Tracheal epithelial cell (primary cell): ENCODE measurements around the gene TMEM72. TPM values are rescaled to one million over a fixed set of nuclear protein-coding genes. Genes with fewer than 3 reads are reported as not detected.

Experiments
- total RNA-seq: library from RNA; depleted of rRNA; stranded (reverse); fragments of >200 nt; gene quantifications from 2 replicates; pipeline ENCODE4 v1.2.1, GENCODE V29; 2014

The TMEM72 gene
- total RNA-seq: not detected in 2 replicates

DNA sequence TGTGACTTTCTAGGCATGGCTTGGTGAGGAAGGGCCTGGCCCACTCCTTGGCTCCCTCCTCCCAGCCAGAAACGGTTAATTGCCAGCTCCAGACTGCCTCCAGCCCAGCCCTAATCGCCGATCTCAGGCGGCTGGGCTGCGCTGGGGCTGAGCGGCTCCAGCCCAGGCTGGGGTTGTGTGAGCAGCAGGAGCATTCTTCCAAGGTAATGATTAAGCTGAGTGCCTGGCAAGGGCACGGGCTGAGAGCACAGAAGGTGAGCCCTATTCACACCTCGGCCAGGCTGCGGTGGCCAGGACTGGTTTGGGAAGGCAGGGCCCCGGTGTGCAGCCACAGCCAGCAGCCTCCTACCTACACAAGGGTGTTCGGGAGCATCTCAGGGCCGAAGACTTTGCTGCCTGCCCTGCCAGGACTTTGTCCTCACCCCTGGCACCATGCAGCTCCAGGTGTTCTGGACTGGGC lies at the start of gene TMEM72:
Gene TMEM72 (plus strand): TSS at position 257 of the 460 bp plus-strand sequence. CDS start 176 bp downstream, at position 433.

DNA sequence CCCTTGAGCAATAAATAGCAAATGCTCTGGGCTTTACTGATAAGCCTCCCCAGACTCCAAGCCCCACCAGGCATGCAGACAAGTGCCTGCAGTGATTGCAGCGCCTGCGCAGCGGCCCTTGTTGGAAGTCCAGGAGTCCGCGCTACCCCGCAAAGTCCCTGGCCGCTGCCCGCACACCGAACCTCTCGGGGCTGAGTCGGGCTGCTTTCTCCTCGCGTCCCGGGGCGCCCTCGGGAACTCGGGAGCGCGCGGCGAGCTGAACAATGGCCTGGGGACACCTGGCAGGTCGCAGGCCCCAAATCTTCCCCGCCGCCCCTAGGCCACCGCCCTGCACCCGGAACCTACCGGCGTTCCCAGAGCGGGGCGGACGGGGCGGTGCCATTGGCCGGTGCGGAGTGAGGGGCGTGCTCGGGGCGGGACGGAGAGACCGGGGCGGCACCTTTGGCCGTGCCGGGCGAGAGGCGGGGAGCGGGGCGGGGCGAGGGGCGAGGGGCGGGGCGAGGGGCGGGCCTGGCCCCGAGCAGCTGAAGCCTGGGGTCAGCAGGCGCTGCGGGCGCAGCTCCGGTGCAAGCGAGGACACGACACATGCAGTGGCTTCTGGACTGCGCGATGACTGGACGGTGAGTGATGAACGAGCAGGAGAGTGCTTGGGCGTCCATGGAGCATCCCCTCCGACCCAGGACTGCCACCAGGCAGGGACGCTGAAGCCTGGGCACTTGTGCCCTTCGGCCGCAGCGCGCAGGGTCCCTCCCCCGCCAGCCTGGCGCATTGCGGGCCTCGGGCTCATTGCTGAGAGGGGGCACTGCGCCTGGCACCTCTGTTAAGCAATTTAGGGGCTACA lies 48.3 kb downstream of the TMEM72 start, which contains the start of gene RASSF4:
Gene RASSF4 (plus strand): TSS at position 556 of the 841 bp plus-strand sequence. CDS start 10,401 bp downstream, outside the sequence.

DNA sequence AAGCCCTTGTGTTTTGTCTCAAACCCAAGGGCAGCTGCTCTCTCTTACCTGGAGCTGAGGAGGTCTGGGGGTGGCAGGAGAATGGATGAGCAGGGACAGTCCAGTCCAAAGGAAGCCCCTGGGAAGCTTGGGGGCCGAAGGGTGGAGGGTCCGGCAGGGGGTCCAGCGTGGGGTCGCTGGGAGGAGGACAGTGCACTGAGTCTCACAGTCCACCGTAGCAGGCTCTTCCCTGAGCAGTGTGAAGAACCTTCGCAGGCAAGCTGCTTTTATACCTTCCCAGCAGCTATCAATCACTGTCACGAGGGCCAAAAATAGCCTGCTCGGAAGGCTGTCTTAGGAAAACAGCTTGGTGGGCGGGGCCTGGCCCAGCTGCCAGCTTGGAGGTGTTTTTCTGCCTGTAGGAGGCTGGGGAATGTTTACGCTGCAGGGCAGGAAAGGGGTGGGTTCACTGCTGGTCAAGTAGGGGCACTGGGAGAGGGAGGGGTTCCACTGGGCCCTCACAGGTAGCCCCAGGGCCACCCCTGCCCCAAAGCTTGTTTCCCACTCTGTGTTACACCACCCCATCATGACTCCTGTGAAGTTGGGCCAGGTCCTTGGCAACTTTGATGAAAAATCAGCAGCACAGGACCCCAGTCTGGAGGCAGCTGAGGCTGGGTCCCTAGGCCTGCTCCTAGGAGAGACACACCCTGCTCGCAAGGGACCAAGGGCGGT lies 67.6 kb downstream of the TMEM72 start, which contains the start of gene DEPP1:
Gene DEPP1 (minus strand): TSS at position 240 of the 711 bp plus-strand sequence. CDS start 779 bp downstream, outside the sequence.

Other genes with a start within 250 kb of the TMEM72 start
- under 0.01 and 28.4 TPM in 2 replicates for gene RASSF4, start 48.5 kb downstream of the TMEM72 start, total RNA-seq
- 2.1 and 22.2 TPM in 2 replicates for gene DEPP1, start 67.5 kb downstream of the TMEM72 start, total RNA-seq
- gene ZNF22, start 89.6 kb downstream of the TMEM72 start, total RNA-seq: 8.1 and 9.9 TPM in 2 replicates